Endothelial cell of umbilical vein (primary cell): ENCODE data around the gene CCDC142. TPM values are rescaled to one million over a fixed set of nuclear protein-coding genes. Genes with fewer than 3 reads are reported as not detected.

ENCODE experiments used
- BruUV-seq: library from RNA; stranded (reverse); fragments of 400-500 nt; replicated peaks from 2 replicates; lab custom pipeline; 2021; lab: Mats Ljungman, UMichigan
- CTCF ChIA-PET: fragments of 300-600, 350-600 bp; sonication (Branson Sonifier 250); formaldehyde crosslinking; loops from one replicate; lab custom pipeline; 2021; ENCODE audit warnings: antibody characterized with exemption, inconsistent platforms; lab: Charles Lee
- POLR2A ChIA-PET: fragments of 300-600, 350-600 bp; sonication (Branson Sonifier 250); formaldehyde crosslinking; loops from one replicate; lab custom pipeline; 2021; ENCODE audit warnings: antibody characterized with exemption, inconsistent platforms; lab: Charles Lee
- DNase-seq: peaks from one replicate; pipeline ENCODE4 v3.0.0-alpha.2; 2011; ENCODE audit warnings: low read depth, low spot score
- FAIRE-seq: peaks from 2 replicates; lab custom pipeline; 2011; peaks lifted over from hg19 to GRCh38; lab: Jason Lieb, UNC
- H2AFZ ChIP-seq: 2 replicates; pipeline ENCODE4 v1.6.0; 2012; ENCODE audit warnings: low read depth, low read length, control low read depth, inconsistent platforms
- H3K27ac ChIP-seq: 2 replicates; pipeline ENCODE4 v1.5.1; 2011; ENCODE audit warnings: low read depth, mild to moderate bottlenecking, control low read depth, low read length, moderate library complexity; ENCODE audit not compliant: insufficient read depth
- H3K27me3 ChIP-seq, 2 experiments: 2 replicates each; pipeline versions ENCODE4 v1.6.0 to v1.6.1; 2011; ENCODE audit warnings: low read length in 2 of 2, mixed read lengths in 1 of 2; ENCODE audit not compliant: control insufficient read depth in 2 of 2, insufficient read depth in 2 of 2
- H3K36me3 ChIP-seq, 2 experiments: 2 replicates in 1 of 2; 3 replicates in 1 of 2; pipeline ENCODE4 v1.5.1; 2011; ENCODE audit warnings: low read length in 2 of 2, mild to moderate bottlenecking in 1 of 2, moderate library complexity in 1 of 2; ENCODE audit not compliant: control insufficient read depth in 2 of 2, insufficient read depth in 2 of 2; ENCODE audit errors: extremely low read depth in 1 of 2
- H3K4me1 ChIP-seq: 3 replicates; pipeline ENCODE4 v1.5.1; 2011; ENCODE audit warnings: mild to moderate bottlenecking, low read length; ENCODE audit not compliant: control insufficient read depth, insufficient read depth; ENCODE audit errors: extremely low read depth
- H3K4me2 ChIP-seq: 2 replicates; pipeline ENCODE4 v1.6.1; 2011; ENCODE audit warnings: low read length, control low read depth, mixed read lengths; ENCODE audit not compliant: insufficient read depth
- H3K4me3 ChIP-seq, 3 experiments: fragments of 200-600 bp in 1 of 3; sonication (generic), shearing (Covaris generic) in 1 of 3; replicated peaks in 1 of 3; 2 replicates each; pipeline ENCODE4 v1.5.1; 2011 to 2016; ENCODE audit warnings: control low read depth in 3 of 3, low read length in 3 of 3, mild to moderate bottlenecking in 2 of 3, inconsistent platforms in 1 of 3, low read depth in 1 of 3, moderate library complexity in 1 of 3; ENCODE audit not compliant: insufficient read depth in 1 of 3
- H3K79me2 ChIP-seq: 2 replicates; pipeline ENCODE4 v1.6.0; 2012; ENCODE audit warnings: low read length, inconsistent platforms; ENCODE audit not compliant: control insufficient read depth, insufficient read depth
- H3K9ac ChIP-seq: replicated peaks from 2 replicates; pipeline ENCODE3; 2011; ENCODE audit warnings: low read length, control low read depth; ENCODE audit not compliant: insufficient read depth; ENCODE audit errors: extremely low read depth
- H3K9me1 ChIP-seq: replicated peaks from 3 replicates; pipeline ENCODE4 v1.6.0; 2011; ENCODE audit warnings: mild to moderate bottlenecking, low read length; ENCODE audit not compliant: control insufficient read depth, insufficient read depth; ENCODE audit errors: extremely low read depth
- H3K9me3 ChIP-seq: replicated peaks from 2 replicates; pipeline ENCODE4 v1.5.1; 2012; ENCODE audit warnings: low read length, inconsistent platforms; ENCODE audit not compliant: control insufficient read depth, insufficient read depth
- H4K20me1 ChIP-seq: replicated peaks from 2 replicates; pipeline ENCODE3; 2011; ENCODE audit warnings: mild to moderate bottlenecking, low read length; ENCODE audit not compliant: control insufficient read depth, insufficient read depth; ENCODE audit errors: extremely low read depth
- EZH2 ChIP-seq: IDR thresholded peaks from 2 replicates; pipeline ENCODE4 v1.6.1; 2012; ENCODE audit warnings: borderline replicate concordance, low read depth, mild to moderate bottlenecking, moderate library complexity, low read length, inconsistent platforms; ENCODE audit not compliant: severe bottlenecking
- POLR2A ChIP-seq: IDR thresholded peaks from 2 replicates; pipeline ENCODE4 v1.6.1; 2012; ENCODE audit warnings: low read depth, mild to moderate bottlenecking, control low read depth, low read length
- dilution Hi-C: fragments of 300-500 bp; cut with MboI; formaldehyde crosslinking; loops from one replicate; pipeline ENCODE4 v1.15.0; 2019; ENCODE audit warnings: low sequenced_read_pairs; ENCODE audit not compliant: extremely low pct_ligation_motif_present
- intact Hi-C: fragments of 100-400 bp; cut with micrococcal nuclease; formaldehyde crosslinking; loops from one replicate; pipeline ENCODE4 v1.10.0; 2022
- polyA plus RNA-seq, 4 experiments: library from polyadenylated mRNA; depleted of rRNA in 3 of 4; stranded (reverse) in 3 of 4; unstranded in 1 of 4; fragments of >200 nt; gene quantifications; 2 replicates each; pipeline versions ENCODE4 v1.2.1 to v1.2.3, GENCODE V29; 2011 to 2012; ENCODE audit warnings: missing spikeins in 1 of 4
- total RNA-seq: library from RNA; stranded (reverse); gene quantifications from 2 replicates; pipeline ENCODE4 v1.2.3, GENCODE V29; 2021

Gene CCDC142
- total and polyA plus RNA-seq, 2 donors (not counting 3 experiments of a cell fraction or from before 2014, with no cell fraction given) = 12.8 to 23.8 TPM

- CTCF ChIA-PET = interaction anchor here (1.4 kb wide), 1 partner anchor 8 kb away, joined by 3 read pairs; no protein-coding TSS in a partner anchor
- FAIRE-seq = no peak
- Histone ChIP-seq H2AFZ (peak overlapping the region; percentile 69), H3K79me2 (no peaks in the 10 kb centered on the region), H3K9me3 (no peaks in the 10 kb centered on the region), H4K20me1 (no peaks in the 10 kb centered on the region), H3K27me3 (peaks cover 86 to 98% of the 10 kb centered on the region in 2 experiments), H3K9ac (no peak overlapping the region), H3K36me3 (no peaks in the 10 kb centered on the region), H3K9me1 (no peaks in the 10 kb centered on the region), H3K4me2 (no peak overlapping the region), H3K4me3 (no peak overlapping the region), H3K4me1 (peaks cover 7% of the 10 kb centered on the region), H3K27ac (no peak overlapping the region)
- intact Hi-C loops (no loop called here), dilution Hi-C loops (no loop called here)
- POLR2A ChIA-PET = no interaction called here
- no peak for TF ChIP-seq POLR2A
- peak; percentile 99 for TF ChIP-seq EZH2
- no TSS peak for BruUV-seq
- no peak for DNase-seq
Measured at GRCh38 chr2:74515271-74515980, 32.6 kb upstream of the CCDC142 start.

GRCh38 chr2:74514368-74515270 is 31.8 kb upstream of the CCDC142 start, which contains the start of gene TLX2:
Gene TLX2, plus strand, starts transcription at chr2:74514450. Its CDS starts 357 bp downstream, at chr2:74514807.
- Histone ChIP-seq H4K20me1 (no peaks in the 10 kb centered on the region), H3K27me3 (peaks cover 87 to 98% of the 10 kb centered on the region in 2 experiments), H3K4me2 (no peak within 1 kb of the TSS), H3K79me2 (no peaks in the 10 kb centered on the region), H3K9me3 (no peaks in the 10 kb centered on the region), H3K4me3 (no peak within 1 kb of the TSS), H3K4me1 (peaks cover 7% of the 10 kb centered on the region), H3K9ac (no peak within 1 kb of the TSS), H3K9me1 (no peaks in the 10 kb centered on the region), H2AFZ (no peak within 1 kb of the TSS), H3K36me3 (no peaks in the 10 kb centered on the region), H3K27ac (no peak within 1 kb of the TSS)
- no TSS peak for BruUV-seq
- FAIRE-seq = no peak
- no peak for DNase-seq
- TF ChIP-seq POLR2A = no peak
- POLR2A ChIA-PET = interaction anchor here (0.7 kb wide), 3 partner anchors 11 to 452 kb away, joined by 3 to 5 read pairs (median 4); partner anchors contain the start of gene DQX1
- intact Hi-C loops = no loop called here
- CTCF ChIA-PET = interaction anchor here (1.4 kb wide), 1 partner anchor 9 kb away, joined by 3 read pairs; no protein-coding TSS in a partner anchor
- dilution Hi-C loops = no loop called here
